Peyer's patch (tissue), 4 donors: ENCODE data around the gene MSMB. TPM values are rescaled to one million over a fixed set of nuclear protein-coding genes. Genes with fewer than 3 reads are reported as not detected.
A peak's percentile ranks its signal among the peaks of the same experiment; 100 is the strongest.

Source experiments
- DNase-seq, 3 donors: peaks; one replicate each; pipeline ENCODE4 v3.0.0-alpha.2; 2017 to 2019
- H3K27ac ChIP-seq, 4 donors: fragments of 200-600 bp; sonication (generic); one replicate each; pipeline ENCODE4 v1.5.1; 2016 to 2019
- H3K27me3 ChIP-seq, 2 donors: fragments of 200-600 bp; sonication (generic); one replicate each; pipeline ENCODE4 v1.5.1; 2019
- H3K36me3 ChIP-seq, 3 donors: fragments of 200-600 bp; sonication (generic); one replicate each; pipeline ENCODE4 v1.5.1; 2016 to 2019
- H3K4me1 ChIP-seq, 4 donors: fragments of 200-600 bp; sonication (generic); one replicate each; pipeline ENCODE4 v1.5.1; 2016 to 2019
- H3K4me3 ChIP-seq, 4 donors: fragments of 200-600 bp; sonication (generic); 1 replicate in 3 of 4; 2 replicates in 1 of 4; pipeline ENCODE4 v1.5.1; 2016 to 2019; ENCODE audit warnings: mild to moderate bottlenecking in 1 of 4
- H3K9me3 ChIP-seq, 4 donors: fragments of 200-600 bp; sonication (generic); one replicate each; pipeline ENCODE4 v1.5.1; 2016 to 2019; ENCODE audit warnings: mild to moderate bottlenecking in 1 of 4
- POLR2A ChIP-seq, 2 donors: fragments of 450-650 bp; IDR thresholded peaks; one replicate each; pipeline ENCODE4 v1.5.1; 2017; ENCODE audit warnings: antibody characterized with exemption in 2 of 2, mild to moderate bottlenecking in 2 of 2, moderate library complexity in 2 of 2
- total RNA-seq, 4 donors: library from RNA; depleted of rRNA; stranded (reverse); fragments of >200 nt; gene quantifications; one replicate each; pipeline ENCODE4 v1.1.0, GENCODE V29; 2016
- TF ChIP-seq, protein P1 (sequence below), 6 experiments: fragments of 450-650 bp in 4 of 6; fragments of 200-600 bp in 2 of 6; sonication (generic) in 1 of 6; IDR thresholded peaks; one replicate each; pipeline ENCODE4 v1.5.1; 2017 to 2019; ENCODE audit warnings: antibody characterized with exemption in 6 of 6, mild to moderate bottlenecking in 3 of 6, moderate library complexity in 1 of 6

Gene MSMB
- total RNA-seq, 4 donors from 2014 or later: not detected

DNA sequence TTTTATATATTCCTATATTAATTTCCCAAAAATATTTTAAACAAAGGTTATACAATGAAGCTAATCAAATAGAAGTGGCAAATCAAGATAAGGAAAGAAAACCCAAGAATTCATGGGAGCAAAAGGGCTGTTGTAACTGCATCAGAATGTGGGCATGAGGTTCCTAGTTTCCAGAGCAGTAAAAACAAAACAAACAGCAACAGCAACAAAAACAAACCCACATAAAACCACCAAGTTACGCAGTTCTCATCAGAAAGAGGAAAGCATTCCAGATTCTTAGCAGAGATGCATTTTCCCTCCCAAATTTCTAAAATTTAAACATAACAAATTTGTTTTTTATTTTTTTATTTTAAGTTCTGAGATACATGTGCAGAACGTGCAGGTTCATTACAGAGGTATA lies 34.8 kb upstream of the MSMB start:
- TF ChIP-seq, protein P1, sequence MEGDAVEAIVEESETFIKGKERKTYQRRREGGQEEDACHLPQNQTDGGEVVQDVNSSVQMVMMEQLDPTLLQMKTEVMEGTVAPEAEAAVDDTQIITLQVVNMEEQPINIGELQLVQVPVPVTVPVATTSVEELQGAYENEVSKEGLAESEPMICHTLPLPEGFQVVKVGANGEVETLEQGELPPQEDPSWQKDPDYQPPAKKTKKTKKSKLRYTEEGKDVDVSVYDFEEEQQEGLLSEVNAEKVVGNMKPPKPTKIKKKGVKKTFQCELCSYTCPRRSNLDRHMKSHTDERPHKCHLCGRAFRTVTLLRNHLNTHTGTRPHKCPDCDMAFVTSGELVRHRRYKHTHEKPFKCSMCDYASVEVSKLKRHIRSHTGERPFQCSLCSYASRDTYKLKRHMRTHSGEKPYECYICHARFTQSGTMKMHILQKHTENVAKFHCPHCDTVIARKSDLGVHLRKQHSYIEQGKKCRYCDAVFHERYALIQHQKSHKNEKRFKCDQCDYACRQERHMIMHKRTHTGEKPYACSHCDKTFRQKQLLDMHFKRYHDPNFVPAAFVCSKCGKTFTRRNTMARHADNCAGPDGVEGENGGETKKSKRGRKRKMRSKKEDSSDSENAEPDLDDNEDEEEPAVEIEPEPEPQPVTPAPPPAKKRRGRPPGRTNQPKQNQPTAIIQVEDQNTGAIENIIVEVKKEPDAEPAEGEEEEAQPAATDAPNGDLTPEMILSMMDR (IDR thresholded peaks at IDR 0.05): no peak
- no peak for TF ChIP-seq POLR2A (IDR thresholded peaks at IDR 0.05)
- Histone ChIP-seq H3K36me3 (no peaks in the 10 kb centered on the region), H3K4me3 (no peak overlapping the region), H3K9me3 (no peaks in the 10 kb centered on the region), H3K27ac (no peak overlapping the region), H3K27me3 (no peaks in the 10 kb centered on the region), H3K4me1 (no peaks in the 10 kb centered on the region)
- no peak for DNase-seq

DNA sequence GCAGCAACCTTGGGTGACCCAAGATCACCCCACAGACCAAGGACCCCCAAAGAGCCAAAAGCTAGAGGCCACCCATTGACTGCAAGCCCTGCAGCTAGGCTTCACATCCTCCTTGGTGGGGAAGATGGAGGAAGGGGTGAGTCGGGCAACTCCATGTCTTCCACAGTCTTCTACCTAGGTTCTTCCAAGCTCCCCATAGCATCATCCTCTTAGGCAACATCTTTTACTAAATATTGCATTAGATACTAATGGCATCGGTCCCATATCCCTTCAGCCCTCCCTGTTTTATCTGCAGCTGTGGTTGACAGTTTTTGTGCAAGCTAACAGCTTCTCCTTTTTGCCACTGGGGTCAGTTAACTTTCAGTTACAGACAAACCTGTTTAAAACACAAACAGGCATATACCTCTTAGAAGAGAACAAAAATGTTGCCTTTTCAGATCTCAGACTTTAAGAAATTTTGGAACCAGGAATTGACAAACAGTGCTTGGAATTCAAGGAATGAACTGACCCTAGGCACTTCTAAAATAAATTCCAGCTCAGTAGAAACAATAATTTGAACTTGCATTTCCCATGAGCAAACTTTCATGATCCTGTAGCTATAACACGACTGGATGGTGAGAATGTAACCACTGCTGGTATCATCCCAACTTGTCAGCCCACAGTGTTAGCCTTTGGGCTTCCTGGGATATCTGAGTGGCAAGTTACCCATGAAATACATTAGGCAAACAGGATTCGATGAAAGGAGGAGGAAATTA lies 33.9 kb upstream of the MSMB start:
- Histone ChIP-seq H3K27ac (no peak overlapping the region), H3K4me1 (no peaks in the 10 kb centered on the region), H3K4me3 (no peak overlapping the region), H3K9me3 (no peaks in the 10 kb centered on the region), H3K36me3 (no peaks in the 10 kb centered on the region), H3K27me3 (no peaks in the 10 kb centered on the region)
- DNase-seq: no peak
- TF ChIP-seq POLR2A (IDR thresholded peaks at IDR 0.05): no peak
- TF ChIP-seq, protein P1 (IDR thresholded peaks at IDR 0.05): no peak

DNA sequence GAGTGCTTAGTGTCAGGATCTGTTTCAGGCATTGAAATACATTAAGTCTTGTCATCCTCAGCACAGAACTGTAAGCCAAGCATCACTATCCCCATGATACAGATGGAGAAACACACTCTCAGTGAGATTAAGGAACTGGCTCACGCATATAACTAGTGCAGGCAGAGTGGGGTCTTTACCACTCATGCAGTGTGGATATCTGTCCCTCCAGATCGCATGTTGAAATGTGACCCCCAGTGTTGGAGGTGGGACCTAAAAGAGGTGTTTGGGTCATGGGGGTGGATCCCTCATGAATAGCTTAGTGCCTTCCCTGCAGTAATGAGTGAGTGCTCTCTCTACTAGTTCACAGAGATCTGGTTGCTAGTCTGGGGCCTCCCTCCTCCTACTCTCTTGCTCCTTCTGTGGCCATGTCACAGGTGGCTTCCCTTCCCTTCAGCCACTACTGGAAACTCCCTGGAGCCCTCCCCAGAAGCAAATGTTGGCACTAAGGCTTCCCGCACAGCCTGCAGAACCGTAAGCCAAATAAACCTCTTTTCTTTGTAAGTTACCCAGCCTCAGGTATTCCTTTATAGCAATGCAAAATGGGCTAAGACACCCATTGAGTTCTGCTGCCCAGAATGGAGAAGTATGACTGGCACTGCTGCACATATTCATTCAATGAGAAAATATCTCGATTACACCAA lies 31.8 kb upstream of the MSMB start:
- TF ChIP-seq POLR2A (IDR thresholded peaks at IDR 0.05): no peak
- no peak for DNase-seq
- Histone ChIP-seq H3K27me3 (no peaks in the 10 kb centered on the region), H3K36me3 (no peaks in the 10 kb centered on the region), H3K9me3 (no peaks in the 10 kb centered on the region), H3K4me3 (no peak overlapping the region), H3K27ac (peak overlapping the region in 1 of 4 donors; percentile 10), H3K4me1 (no peaks in the 10 kb centered on the region)

DNA sequence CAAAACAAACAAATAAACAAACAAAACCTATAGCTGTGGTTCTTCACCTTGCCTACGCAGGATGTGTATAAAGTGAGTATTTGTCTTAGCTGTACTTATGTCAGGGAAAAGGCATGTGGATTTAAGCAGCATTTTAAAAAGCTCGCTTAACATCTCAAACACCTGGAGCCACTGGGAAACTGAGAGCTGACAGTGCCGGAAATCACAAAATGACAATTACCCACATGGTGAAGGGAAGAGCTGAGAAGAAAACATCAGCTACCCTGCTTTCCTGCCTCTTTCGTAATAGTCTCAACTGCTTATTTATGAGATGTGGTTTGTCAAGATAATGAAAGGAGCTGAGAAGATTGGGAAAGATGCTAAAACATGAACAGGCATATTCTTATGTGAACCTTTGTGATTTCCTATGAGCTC lies 31.1 kb upstream of the MSMB start:
- peak overlapping the region in 1 of 4 donors; percentile 10 for H3K27ac ChIP-seq
- H3K36me3 ChIP-seq: no peaks in the 10 kb centered on the region
- DNase-seq: no peak

DNA sequence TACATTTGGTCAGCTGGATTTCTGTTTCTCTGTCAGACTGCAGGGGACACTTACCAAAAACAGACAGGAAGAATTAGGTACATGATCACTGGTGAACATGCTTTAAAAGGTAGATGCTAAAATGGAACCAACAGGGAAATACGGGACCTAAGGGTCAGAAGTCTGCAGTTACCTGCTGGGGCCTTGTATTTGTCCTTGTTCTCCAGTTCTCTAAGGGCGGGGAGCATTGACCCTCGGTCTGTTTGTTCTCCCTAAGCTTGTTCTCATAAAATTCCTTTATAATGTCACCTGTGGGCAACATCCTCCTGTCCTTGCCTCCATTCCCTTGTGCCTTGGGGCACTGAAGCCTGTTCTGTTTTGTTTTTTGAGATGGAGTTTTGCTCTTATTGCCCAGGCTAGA lies 29.8 kb upstream of the MSMB start:
- Histone ChIP-seq H3K4me1 (no peaks in the 10 kb centered on the region), H3K36me3 (no peaks in the 10 kb centered on the region), H3K4me3 (no peak overlapping the region), H3K27ac (no peak overlapping the region), H3K9me3 (no peaks in the 10 kb centered on the region), H3K27me3 (no peaks in the 10 kb centered on the region)
- no peak for DNase-seq
- TF ChIP-seq POLR2A (IDR thresholded peaks at IDR 0.05): no peak
- TF ChIP-seq, protein P1 (IDR thresholded peaks at IDR 0.05): no peak

More for the DNA sequence above, 31.1 kb upstream of the MSMB start:
- no peak overlapping the region for H3K4me3 ChIP-seq
- H3K27me3 ChIP-seq: no peaks in the 10 kb centered on the region
- TF ChIP-seq POLR2A (IDR thresholded peaks at IDR 0.05): no peak
- TF ChIP-seq, protein P1 (IDR thresholded peaks at IDR 0.05): no peak
- no peaks in the 10 kb centered on the region for H3K9me3 ChIP-seq
- no peaks in the 10 kb centered on the region for H3K4me1 ChIP-seq

DNA sequence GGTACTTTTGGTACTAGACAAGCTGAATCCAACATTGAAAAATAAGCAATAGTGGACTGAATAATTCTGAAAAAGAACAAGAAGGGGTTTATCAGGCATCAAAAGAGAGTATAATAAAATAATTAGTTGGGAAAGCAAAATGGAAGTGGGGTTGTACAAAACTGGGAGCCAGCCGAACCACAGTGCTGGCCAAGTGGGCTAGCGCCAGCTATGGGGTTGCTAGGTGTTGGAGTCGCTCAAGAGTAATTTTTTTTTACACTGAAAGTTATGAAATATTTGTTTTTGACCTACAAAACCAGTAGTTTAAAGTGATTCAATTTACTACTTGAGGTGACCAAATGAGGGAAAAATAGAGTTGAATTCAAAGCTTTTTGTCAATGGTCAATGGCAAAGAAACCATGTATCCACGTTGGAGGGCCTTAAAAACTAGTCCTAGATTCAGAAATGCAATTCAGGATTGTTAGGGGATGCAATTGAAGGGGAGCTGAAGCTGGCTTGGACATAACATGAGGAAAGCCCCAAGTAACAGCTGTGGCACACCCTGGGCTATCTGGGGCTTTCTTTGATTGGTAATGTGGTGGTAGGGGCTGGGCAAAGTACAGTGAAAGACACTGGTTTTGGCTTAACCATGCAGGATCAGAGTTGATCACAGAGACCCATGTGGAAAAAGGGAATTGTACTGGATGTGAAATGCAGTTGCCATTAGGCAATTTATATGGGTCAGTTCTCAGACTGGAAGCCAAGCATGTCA lies 28.3 kb upstream of the MSMB start:
- Histone ChIP-seq H3K27ac (no peak overlapping the region), H3K4me3 (no peak overlapping the region), H3K4me1 (no peaks in the 10 kb centered on the region), H3K36me3 (no peaks in the 10 kb centered on the region), H3K9me3 (no peaks in the 10 kb centered on the region), H3K27me3 (no peaks in the 10 kb centered on the region)
- DNase-seq: no peak
- TF ChIP-seq POLR2A (IDR thresholded peaks at IDR 0.05): no peak
- TF ChIP-seq, protein P1 (IDR thresholded peaks at IDR 0.05): no peak
